HepG2 (cell line): ENCODE measurements around the gene NELFCD. TPM values are rescaled to one million over a fixed set of nuclear protein-coding genes. Genes with fewer than 3 reads are reported as not detected.

Experiments
- ATAC-seq: fragments of 200-7000 bp; cut with Tn5 transposase; 3 replicates; pipeline ENCODE4 v1.9.1; 2020; ENCODE audit warnings: mild to moderate bottlenecking, moderate library complexity
- BruUV-seq: library from RNA; stranded (reverse); fragments of 400-500 nt; replicated peaks from 2 replicates; lab custom pipeline; 2021; lab: Mats Ljungman, UMichigan
- CTCF ChIA-PET: fragments of 300-600 bp; formaldehyde crosslinking; extraction: SDS; loops from one replicate; lab custom pipeline; 2021; ENCODE audit warnings: low total read pairs, inconsistent platforms, low intra/inter-chr PET ratio; lab: Yijun Ruan, JAX
- POLR2A ChIA-PET: fragments of 350-600 bp; sonication (Branson Sonifier 250); formaldehyde crosslinking; loops from one replicate; lab custom pipeline; 2020; ENCODE audit warnings: antibody characterized with exemption, inconsistent platforms; lab: Yijun Ruan, JAX
- DNase-seq: peaks from one replicate; pipeline ENCODE4 v3.0.0-alpha.2; 2015; ENCODE audit warnings: low spot score
- FAIRE-seq: peaks from 3 replicates; lab custom pipeline; 2011; peaks lifted over from hg19 to GRCh38; lab: Jason Lieb, UNC
- H2AFZ ChIP-seq: one replicate; pipeline ENCODE4 v1.6.1; 2011; ENCODE audit warnings: low read length, inconsistent platforms
- H3K27ac ChIP-seq: fragments of 300-600 bp; 3 replicates; pipeline ENCODE4 v1.8.0; 2011; ENCODE audit warnings: mixed run types, mild to moderate bottlenecking, mixed read lengths, low read length, inconsistent platforms; ENCODE audit not compliant: insufficient read depth; ENCODE audit errors: extremely low read length
- H3K27me3 ChIP-seq, 2 experiments: fragments of 200-600 bp in 1 of 2; 2 replicates in 1 of 2; 3 replicates in 1 of 2; pipeline versions ENCODE4 v1.6.0 to v1.8.0; 2011; ENCODE audit warnings: low read length in 2 of 2, mild to moderate bottlenecking in 2 of 2, moderate library complexity in 2 of 2, inconsistent platforms in 1 of 2; ENCODE audit not compliant: insufficient read depth in 2 of 2, control insufficient read depth in 1 of 2
- H3K36me3 ChIP-seq, 2 experiments: fragments of 200-600 bp in 1 of 2; replicated peaks in 1 of 2; 2 replicates in 1 of 2; 3 replicates in 1 of 2; pipeline versions ENCODE4 v1.5.1 to v1.8.0; 2011; ENCODE audit warnings: low read length in 2 of 2, inconsistent platforms in 1 of 2; ENCODE audit not compliant: insufficient read depth in 2 of 2, control insufficient read depth in 1 of 2
- H3K4me1 ChIP-seq: 2 replicates; pipeline ENCODE4 v1.5.1; 2012; ENCODE audit warnings: low read length, inconsistent platforms; ENCODE audit not compliant: insufficient read depth
- H3K4me2 ChIP-seq: 2 replicates; pipeline ENCODE4 v1.6.0; 2011; ENCODE audit warnings: low read depth, low read length, inconsistent platforms
- H3K4me3 ChIP-seq, 3 experiments: fragments of 200-600 bp in 1 of 3; sonication (generic), shearing (Covaris generic) in 1 of 3; replicated peaks in 1 of 3; 2 replicates each; pipeline ENCODE4 v1.5.1; 2011 to 2016; ENCODE audit warnings: low read length in 3 of 3, inconsistent platforms in 2 of 3, low read depth in 2 of 3, mild to moderate bottlenecking in 2 of 3, control low read depth in 1 of 3, mixed read lengths in 1 of 3; ENCODE audit not compliant: insufficient read depth in 1 of 3
- H3K79me2 ChIP-seq: one replicate; pipeline ENCODE4 v1.6.1; 2011; ENCODE audit warnings: low read length, inconsistent platforms; ENCODE audit not compliant: insufficient read depth
- H3K9ac ChIP-seq: 2 replicates; pipeline ENCODE4 v1.6.0; 2011; ENCODE audit warnings: mild to moderate bottlenecking, low read depth, low read length, inconsistent platforms; ENCODE audit not compliant: insufficient read depth
- H3K9me3 ChIP-seq: 2 replicates; pipeline ENCODE4 v1.5.1; 2012; ENCODE audit warnings: mild to moderate bottlenecking, low read length
- H4K20me1 ChIP-seq: 2 replicates; pipeline ENCODE4 v1.6.0; 2011; ENCODE audit warnings: inconsistent platforms, mild to moderate bottlenecking, low read length, moderate library complexity; ENCODE audit not compliant: insufficient read depth
- CSRNP1 ChIP-seq: sonication (generic); formaldehyde crosslinking; IDR thresholded peaks from 2 replicates; pipeline ENCODE4 v1.8.1; 2023; ENCODE audit warnings: mild to moderate bottlenecking, missing genetic modification reagents
- GABPB1 ChIP-seq: IDR thresholded peaks from 2 replicates; pipeline ENCODE4 v1.6.1; 2016; ENCODE audit warnings: mild to moderate bottlenecking, missing genetic modification reagents, moderate library complexity, missing compliant biosample characterization
- GTF2F1 ChIP-seq: fragments of 150-350 bp; IDR thresholded peaks from 2 replicates; pipeline ENCODE4 v1.6.1; 2014; ENCODE audit warnings: low read length
- KAT8 ChIP-seq: IDR thresholded peaks from 2 replicates; pipeline ENCODE4 v1.6.1; 2016; ENCODE audit warnings: missing genetic modification reagents, missing compliant biosample characterization
- KMT2B ChIP-seq: IDR thresholded peaks from 2 replicates; pipeline ENCODE4 v1.6.1; 2016; ENCODE audit warnings: missing genetic modification reagents, missing compliant biosample characterization
- MBD4 ChIP-seq: IDR thresholded peaks from 2 replicates; pipeline ENCODE4 v1.6.1; 2012; ENCODE audit warnings: low read length, inconsistent platforms, borderline replicate concordance
- MLX ChIP-seq: IDR thresholded peaks from 2 replicates; pipeline ENCODE4 v1.6.1; 2016
- PITX1 ChIP-seq: sonication (generic); formaldehyde crosslinking; IDR thresholded peaks from 2 replicates; pipeline ENCODE4 v1.5.1; 2020; ENCODE audit warnings: mild to moderate bottlenecking, missing genetic modification reagents
- PRPF4 ChIP-seq: fragments of 200-400 bp; formaldehyde crosslinking; IDR thresholded peaks from 2 replicates; pipeline ENCODE4 v1.6.1; 2016; ENCODE audit warnings: low read length, low read depth; ENCODE audit not compliant: poor library complexity, severe bottlenecking
- RBFOX2 ChIP-seq: fragments of 200-400 bp; formaldehyde crosslinking; IDR thresholded peaks from 2 replicates; pipeline ENCODE4 v1.6.1; 2017; ENCODE audit warnings: low read depth, mild to moderate bottlenecking, low read length
- RBM22 ChIP-seq: fragments of 200-400 bp; formaldehyde crosslinking; optimal IDR thresholded peaks from 2 replicates; pipeline ENCODE3; 2017; ENCODE audit warnings: mild to moderate bottlenecking, low read length, moderate library complexity
- SPEN ChIP-seq: sonication (generic); formaldehyde crosslinking; IDR thresholded peaks from 2 replicates; pipeline ENCODE4 v1.5.1; 2020; ENCODE audit warnings: low read depth, mild to moderate bottlenecking, missing genetic modification reagents
- ZNF234 ChIP-seq: sonication (generic); formaldehyde crosslinking; conservative IDR thresholded peaks from 2 replicates; pipeline ENCODE4 v1.5.1; 2020; ENCODE audit warnings: mild to moderate bottlenecking, missing genetic modification reagents
- ZNF570 ChIP-seq: sonication (generic); formaldehyde crosslinking; IDR thresholded peaks from 2 replicates; pipeline ENCODE4 v1.4.0; 2020; ENCODE audit warnings: mild to moderate bottlenecking, missing genetic modification reagents, borderline replicate concordance
- ZNF672 ChIP-seq: sonication (generic); formaldehyde crosslinking; IDR thresholded peaks from 2 replicates; pipeline ENCODE4 v1.8.1; 2022; ENCODE audit warnings: missing genetic modification reagents
- ZNF891 ChIP-seq: sonication (generic); formaldehyde crosslinking; IDR thresholded peaks from 2 replicates; pipeline ENCODE4 v1.5.0; 2020; ENCODE audit warnings: mild to moderate bottlenecking, missing genetic modification reagents
- WGBS: methylation state at CpG from one replicate; pipeline ENCODE4 v1.1.6; 2017; ENCODE audit warnings: low lambda C conversion rate; 5-methylcytosine and 5-hydroxymethylcytosine counted together
- in situ Hi-C: cut with HindIII; loops from 2 replicates; pipeline ENCODE4 v1.10.0; 2017; ENCODE audit warnings: low pct_unique_long_range_greater_than_20kb; ENCODE audit not compliant: extremely low pct_ligation_motif_present
- intact Hi-C: fragments of 100-400 bp; cut with micrococcal nuclease; formaldehyde crosslinking; loops from one replicate; pipeline ENCODE4 v1.10.0; 2022; ENCODE audit not compliant: unreplicated experiment
- polyA plus RNA-seq, 8 experiments: library from polyadenylated mRNA; depleted of rRNA in 3 of 8; stranded (reverse) in 7 of 8; unstranded in 1 of 8; fragments of >200 nt; fragmentation: Illumina TruSeq in 4 of 8; extraction: Trizol in 4 of 8; gene quantifications; 2 replicates each; pipeline versions ENCODE4 v1.2.1 to v1.2.3, GENCODE V29; 2011 to 2016; ENCODE audit warnings: low read depth in 4 of 8, missing spikeins in 1 of 8, mixed read lengths in 1 of 8; ENCODE audit not compliant: insufficient read depth in 1 of 8
- total RNA-seq, 5 experiments: library from RNA; depleted of rRNA; stranded (reverse); fragments of >200 nt; fragmentation: Illumina TruSeq; extraction: Trizol; gene quantifications; 2 replicates each; pipeline ENCODE4 v1.2.3, GENCODE V29; 2016; ENCODE audit warnings: low read depth in 1 of 5

The NELFCD gene
- total and polyA plus RNA-seq, 2 of the 13 experiments (the other 11 are each of a cell fraction or from before 2014, with no cell fraction given): 159 to 203 TPM

GRCh38 chr20:58984691-58985090 lies 3.6 kb downstream of the NELFCD start:
- no peak for TF ChIP-seq ZNF234
- no peak for TF ChIP-seq GTF2F1
- TF ChIP-seq KMT2B (CRISPR knock-in tag): no peak
- TF ChIP-seq MBD4: no peak
- TF ChIP-seq MLX (CRISPR knock-in tag): no peak
- TF ChIP-seq RBM22: peak; percentile 47
- no peak for TF ChIP-seq ZNF891 (CRISPR knock-in tag)
- no peak for TF ChIP-seq GABPB1
- no peak for TF ChIP-seq KAT8 (CRISPR knock-in tag)
- no peak for TF ChIP-seq ZNF570
- TF ChIP-seq CSRNP1 (CRISPR knock-in tag): no peak
- no peak for TF ChIP-seq PITX1 (CRISPR knock-in tag)
- no peak for TF ChIP-seq ZNF672
- 0 out of 2 replicates have a peak, but pooled peaks have one; percentile 46 for TF ChIP-seq RBFOX2
- no peak for TF ChIP-seq PRPF4
- TF ChIP-seq SPEN (CRISPR knock-in tag): no peak
- Histone ChIP-seq H3K4me2 (peak overlapping the region; percentile 33), H2AFZ (no peak overlapping the region), H4K20me1 (peaks cover 21% of the 10 kb centered on the region), H3K9me3 (no peaks in the 10 kb centered on the region), H3K36me3 (peaks cover 34 to 46% of the 10 kb centered on the region in 2 experiments), H3K9ac (peak overlapping the region; percentile 4; the same call in 1 of the 2 replicates), H3K4me1 (peaks cover 64% of the 10 kb centered on the region), H3K27me3 (no peaks in the 10 kb centered on the region; a peak in 1 of 5 replicates), H3K4me3 (no peak overlapping the region), H3K79me2 (peaks cover 49% of the 10 kb centered on the region), H3K27ac (peak overlapping the region; percentile 7)
- no peak for ATAC-seq
- DNase-seq: no peak
- ChIA-PET CTCF (no interaction called here), POLR2A (interaction anchor here (0.8 to 1.9 kb wide), 3 partner anchors 8 to 48 kb away, joined by 3 to 5 read pairs (median 3); partner anchors contain the start of gene ATP5F1E)
- FAIRE-seq: no peak
- WGBS: 90% methylated on average over 6 of the region's 6 CpGs
- TSS peak; percentile 12 for BruUV-seq
- intact Hi-C loops (loop anchor here (5.0 kb wide), 2 partner anchors 33 to 92 kb away; partner anchors contain the start of gene TUBB1), in situ Hi-C loops (loop anchor here (5.0 kb wide), 1 partner anchor 92 kb away; no protein-coding TSS in a partner anchor)
